Lower leg skin (tissue), 4 donors: ENCODE data around the gene MAPK14. TPM values are rescaled to one million over a fixed set of nuclear protein-coding genes. Genes with fewer than 3 reads are reported as not detected.

Source experiments
- total RNA-seq, 4 donors: library from RNA; depleted of rRNA; stranded (reverse); fragments of >200 nt; gene quantifications; one replicate each; pipeline ENCODE4 v1.1.0, GENCODE V29; 2016

The MAPK14 gene
- total RNA-seq, 4 donors from 2014 or later: 63.0 to 153 (median 77.7) TPM

Other genes with a start within 250 kb of the MAPK14 start
- gene CLPSL1, start 246.8 kb upstream of the MAPK14 start, total RNA-seq: not detected
- gene CLPS, start 230.5 kb upstream of the MAPK14 start, total RNA-seq: 1 to 10 TPM in 1 of 4 donors, not detected in 3; 1.0 TPM
- not detected for gene LHFPL5, start 222.5 kb upstream of the MAPK14 start, total RNA-seq
- 100 to 1,000 TPM in 3 of 4 donors, 10 to 100 TPM in 1; 98.3 to 145 (median 111) TPM for gene SRPK1, start 106.7 kb upstream of the MAPK14 start, total RNA-seq
- gene SLC26A8, start 3.2 kb upstream of the MAPK14 start, total RNA-seq: not detected
- gene MAPK13, start 102.7 kb downstream of the MAPK14 start, total RNA-seq: 100 to 1,000 TPM in 3 of 4 donors, 10 to 100 TPM in 1; 94.4 to 125 (median 116) TPM
- 10 to 100 TPM; 13.2 to 21.9 (median 17.6) TPM for gene BRPF3, start 168.9 kb downstream of the MAPK14 start, total RNA-seq
- 10 to 100 TPM; 26.7 to 54.2 (median 30.0) TPM for gene PNPLA1, start 242.3 kb downstream of the MAPK14 start, total RNA-seq